Esophagus (tissue), 2 donors: ENCODE data around the gene ATG4B. TPM values are rescaled to one million over a fixed set of nuclear protein-coding genes. Genes with fewer than 3 reads are reported as not detected.

Experiments
- H3K27ac ChIP-seq, 2 donors: one replicate each; pipeline ENCODE4 v1.5.1; 2013; ENCODE audit warnings: low read depth in 2 of 2, mild to moderate bottlenecking in 2 of 2, inconsistent platforms in 1 of 2, low read length in 1 of 2, moderate library complexity in 1 of 2
- H3K27me3 ChIP-seq, 2 donors: one replicate each; pipeline ENCODE4 v1.6.1; 2013; ENCODE audit warnings: low read length in 2 of 2, control low read depth in 1 of 2, mild to moderate bottlenecking in 1 of 2; ENCODE audit not compliant: insufficient read depth in 2 of 2, control insufficient read depth in 1 of 2
- H3K36me3 ChIP-seq, 2 donors: one replicate each; pipeline ENCODE4 v1.6.1; 2013; ENCODE audit warnings: low read length in 1 of 2; ENCODE audit not compliant: control insufficient read depth in 2 of 2, insufficient read depth in 2 of 2
- H3K4me1 ChIP-seq, 2 donors: one replicate each; pipeline ENCODE4 v1.6.1; 2013; ENCODE audit warnings: low read length in 1 of 2; ENCODE audit not compliant: control insufficient read depth in 2 of 2, insufficient read depth in 2 of 2
- H3K4me3 ChIP-seq, 2 donors: one replicate each; pipeline ENCODE4 v1.5.1; 2013; ENCODE audit warnings: low read length in 2 of 2, mild to moderate bottlenecking in 2 of 2, low read depth in 1 of 2, moderate library complexity in 1 of 2
- H3K9me3 ChIP-seq, 2 donors: one replicate each; pipeline ENCODE4 v1.6.1; 2013; ENCODE audit warnings: mild to moderate bottlenecking in 2 of 2, low read depth in 1 of 2, low read length in 1 of 2, moderate library complexity in 1 of 2; ENCODE audit not compliant: control insufficient read depth in 2 of 2, insufficient read depth in 1 of 2
- WGBS, 2 donors: extraction: QIAGEN DNeasy Blood & Tissue Kit; methylation state at CpG; one replicate each; pipeline ENCODE4 v1.1.7; 2013; 5-methylcytosine and 5-hydroxymethylcytosine counted together
- polyA plus RNA-seq, 2 donors: library from polyadenylated mRNA; stranded (reverse); fragments of 200-250 nt; gene quantifications; one replicate each; pipeline ENCODE4 v1.2.3, GENCODE V29; 2013
- donor health status: healthy with polysubstance abuse.
- donor health status: Bipolar disorder and iron deficiency.

ATG4B gene
- polyA plus RNA-seq, 2 donors: 43.2 to 54.4 TPM

- Histone ChIP-seq H3K27me3 (no peaks in the 10 kb centered on the region), H3K9me3 (no peaks in the 10 kb centered on the region), H3K4me1 (peaks cover 0 to 5% of the 10 kb centered on the region in 2 donors), H3K36me3 (peaks cover 3 to 6% of the 10 kb centered on the region in 2 donors), H3K4me3 (peak overlapping the region; percentile 58 to 93), H3K27ac (peak overlapping the region; percentile 94 to 99)
- WGBS, 2 donors: 1% methylated on average over 17 of the region's 17 CpGs
These were observed 63.6 kb downstream of the ATG4B start for GRCh38 chr2:241701149-241701398.

- Histone ChIP-seq H3K4me1 (peaks cover 0 to 5% of the 10 kb centered on the region in 2 donors), H3K4me3 (peak within 1 kb of the TSS; percentile 58 to 93), H3K27me3 (no peaks in the 10 kb centered on the region), H3K9me3 (no peaks in the 10 kb centered on the region), H3K36me3 (peaks cover 4 to 6% of the 10 kb centered on the region in 2 donors), H3K27ac (peak within 1 kb of the TSS; percentile 94 to 99)
- 1% methylated on average over 68 to 96 of the region's 96 CpGs for WGBS, 2 donors
These were observed 64.1 kb downstream of the ATG4B start, which contains the start of gene ING5 for GRCh38 chr2:241701399-241702154. Gene ING5, plus strand, starts transcription at chr2:241702039. Its CDS starts 27 bp downstream, at chr2:241702066.

- Histone ChIP-seq H3K36me3 (peaks cover 4 to 6% of the 10 kb centered on the region in 2 donors), H3K27ac (peak overlapping the region; percentile 94 to 99), H3K4me3 (peak overlapping the region; percentile 58 to 93), H3K27me3 (no peaks in the 10 kb centered on the region), H3K4me1 (peaks cover 0 to 5% of the 10 kb centered on the region in 2 donors), H3K9me3 (no peaks in the 10 kb centered on the region)
- WGBS, 2 donors: 0 to 1% methylated on average over 55 to 97 of the region's 98 CpGs
These were observed 64.9 kb downstream of the ATG4B start for GRCh38 chr2:241702155-241703031.

- Histone ChIP-seq H3K4me1 (peaks cover 0 to 5% of the 10 kb centered on the region in 2 donors), H3K36me3 (peaks cover 4 to 6% of the 10 kb centered on the region in 2 donors), H3K9me3 (no peaks in the 10 kb centered on the region), H3K27me3 (no peaks in the 10 kb centered on the region), H3K27ac (peak overlapping the region in 1 of 2 donors; percentile 66), H3K4me3 (peak overlapping the region; percentile 58 to 91)
- 39 to 46% methylated on average over 10 to 11 of the region's 11 CpGs for WGBS, 2 donors
These were observed 65.6 kb downstream of the ATG4B start for GRCh38 chr2:241703032-241703604.

- Histone ChIP-seq H3K27ac (no peak overlapping the region), H3K27me3 (no peaks in the 10 kb centered on the region), H3K4me3 (no peak overlapping the region), H3K36me3 (peaks cover 11 to 18% of the 10 kb centered on the region in 2 donors), H3K9me3 (no peaks in the 10 kb centered on the region), H3K4me1 (peaks cover 0 to 5% of the 10 kb centered on the region in 2 donors)
- 97 to 100% methylated on average over 6 of the region's 6 CpGs for WGBS, 2 donors
These were observed 69.0 kb downstream of the ATG4B start for GRCh38 chr2:241706537-241706936.

GRCh38 chr2:241708879-241709278, 71.4 kb downstream of the ATG4B start:
- WGBS, 2 donors: 87 to 90% methylated on average over 10 of the region's 10 CpGs
- Histone ChIP-seq H3K27ac (no peak overlapping the region), H3K9me3 (no peaks in the 10 kb centered on the region), H3K4me3 (no peak overlapping the region), H3K4me1 (no peaks in the 10 kb centered on the region), H3K36me3 (peaks cover 15 to 26% of the 10 kb centered on the region in 2 donors), H3K27me3 (no peaks in the 10 kb centered on the region)

GRCh38 chr2:241719093-241719492, 81.6 kb downstream of the ATG4B start:
- no peaks in the 10 kb centered on the region for H3K27me3 ChIP-seq
- WGBS, 2 donors: 96 to 97% methylated on average over 16 of the region's 16 CpGs
- peaks cover 9 to 37% of the 10 kb centered on the region in 2 donors for H3K36me3 ChIP-seq
- no peaks in the 10 kb centered on the region for H3K4me1 ChIP-seq
- H3K27ac ChIP-seq: no peak overlapping the region
- no peak overlapping the region for H3K4me3 ChIP-seq
- H3K9me3 ChIP-seq: peaks cover 0 to 2% of the 10 kb centered on the region in 2 donors

GRCh38 chr2:241720099-241720498, 82.6 kb downstream of the ATG4B start:
- Histone ChIP-seq H3K36me3 (peaks cover 9 to 43% of the 10 kb centered on the region in 2 donors), H3K27ac (no peak overlapping the region), H3K4me3 (no peak overlapping the region), H3K9me3 (no peaks in the 10 kb centered on the region), H3K27me3 (no peaks in the 10 kb centered on the region), H3K4me1 (no peaks in the 10 kb centered on the region)
- 94% methylated on average over 17 to 19 of the region's 19 CpGs for WGBS, 2 donors

- no peak overlapping the region for H3K27ac ChIP-seq
- H3K9me3 ChIP-seq: no peaks in the 10 kb centered on the region
- H3K4me3 ChIP-seq: no peak overlapping the region
- 90 to 92% methylated on average over 14 to 15 of the region's 15 CpGs for WGBS, 2 donors
- H3K4me1 ChIP-seq: no peaks in the 10 kb centered on the region
- peaks cover 9 to 47% of the 10 kb centered on the region in 2 donors for H3K36me3 ChIP-seq
- no peaks in the 10 kb centered on the region for H3K27me3 ChIP-seq
These were observed 83.1 kb downstream of the ATG4B start for GRCh38 chr2:241720560-241720959.
